Suppressor macrophage treated with lipopolysaccharide for 4 hours (primary cell): Measurements from ENCODE around the gene SH3GL3.

Experiments
- DNase-seq: peaks from one replicate; pipeline ENCODE4 v3.0.0-alpha.2; 2020

SH3GL3 gene

GRCh38 chr15:83462953-83463433 lies 15.9 kb downstream of the SH3GL3 start:
- no peak for DNase-seq

GRCh38 chr15:83470887-83471286 lies 23.7 kb downstream of the SH3GL3 start:
- DNase-seq: no peak

DNA sequence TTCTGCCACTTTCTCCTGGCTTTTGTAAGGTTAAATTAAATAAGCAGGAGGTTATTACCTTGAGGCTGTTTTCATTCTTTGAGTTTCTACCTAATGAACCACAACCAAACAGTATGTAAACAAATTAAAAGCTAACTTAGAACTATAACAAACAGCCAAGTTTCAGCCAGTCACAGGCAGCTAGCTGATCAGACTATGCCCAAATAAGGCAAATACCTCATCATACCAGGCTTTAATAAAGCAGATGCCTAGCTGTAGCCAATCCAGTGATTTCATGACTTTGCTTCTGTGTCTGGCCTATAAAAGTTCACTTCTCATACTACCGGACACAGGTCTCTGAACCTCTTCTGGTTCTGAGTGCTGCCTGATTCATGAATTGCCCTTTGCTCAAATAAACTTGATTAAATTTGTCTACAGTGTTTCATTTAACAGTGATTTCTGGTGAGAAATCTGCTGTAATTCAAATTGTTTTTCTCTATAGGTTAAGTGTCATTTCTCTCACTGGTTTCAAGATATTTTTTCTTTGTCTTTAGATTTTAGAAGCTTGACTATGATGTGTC lies 24.2 kb downstream of the SH3GL3 start:
- DNase-seq: no peak

GRCh38 chr15:83472151-83472550 lies 25.0 kb downstream of the SH3GL3 start:
- DNase-seq: no peak

GRCh38 chr15:83472797-83473196 lies 25.7 kb downstream of the SH3GL3 start:
- DNase-seq: no peak

DNA sequence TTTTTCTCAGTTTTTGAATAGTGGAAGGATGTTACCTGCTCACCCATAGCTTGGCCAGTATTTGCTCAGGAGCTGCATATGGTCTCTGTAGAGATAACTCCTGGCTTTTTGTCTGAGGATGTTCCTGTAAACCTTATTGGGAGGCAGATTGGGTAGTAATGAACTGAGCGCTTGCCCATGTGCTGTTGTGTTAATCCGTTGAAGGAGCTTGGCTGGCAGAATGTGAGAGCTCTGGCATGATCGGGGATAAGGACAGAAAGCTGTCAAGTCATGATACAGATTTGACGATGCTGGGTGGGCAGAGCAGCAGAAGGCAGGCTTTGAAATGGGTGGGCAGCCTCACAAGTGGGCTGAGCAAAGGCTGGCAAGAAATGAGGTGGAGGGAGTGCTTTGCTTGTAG lies 27.4 kb downstream of the SH3GL3 start:
- no peak for DNase-seq

- DNase-seq: no peak
Observed at GRCh38 chr15:83475551-83475950, 28.4 kb downstream of the SH3GL3 start.

DNA sequence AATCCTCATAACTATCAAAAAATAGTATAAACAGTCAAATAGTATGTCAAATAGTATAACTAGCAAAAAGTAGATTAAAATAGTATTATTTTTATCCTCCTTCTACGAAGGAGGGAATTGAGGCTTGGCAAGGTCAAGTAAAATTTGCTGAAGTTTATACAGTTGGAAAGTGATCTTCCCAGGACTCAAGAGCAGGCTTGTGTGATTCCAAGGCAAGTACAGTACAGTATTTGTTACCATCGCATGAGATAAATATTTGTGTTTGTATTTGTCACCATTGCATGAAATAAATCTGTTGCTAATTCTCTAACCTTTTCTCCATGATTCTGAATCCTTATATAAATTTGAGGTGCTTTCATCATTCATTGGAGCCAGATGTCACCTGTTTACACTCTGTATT lies 28.9 kb downstream of the SH3GL3 start:
- DNase-seq: no peak

DNA sequence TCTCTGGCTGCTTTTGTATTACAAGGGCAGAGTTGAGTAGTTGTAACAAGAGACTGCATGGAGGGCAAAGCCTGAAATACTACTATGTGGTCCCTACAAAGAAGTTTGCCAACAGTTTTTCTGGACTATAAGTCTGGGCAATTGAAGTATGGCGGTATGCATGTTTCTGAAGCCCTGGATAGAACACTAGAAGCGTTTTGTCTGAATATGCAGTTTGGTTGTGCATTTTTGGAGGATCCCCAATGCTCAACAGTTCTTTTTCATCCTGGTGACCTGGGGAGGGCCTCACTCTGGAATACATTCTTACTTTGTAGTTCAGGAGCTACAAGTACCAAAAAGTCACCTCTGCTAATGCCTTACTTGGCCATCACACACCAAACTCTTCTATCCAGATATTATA lies 29.6 kb downstream of the SH3GL3 start:
- DNase-seq: no peak

- no peak for DNase-seq
Observed at GRCh38 chr15:83477172-83477807, 30.1 kb downstream of the SH3GL3 start.

DNA sequence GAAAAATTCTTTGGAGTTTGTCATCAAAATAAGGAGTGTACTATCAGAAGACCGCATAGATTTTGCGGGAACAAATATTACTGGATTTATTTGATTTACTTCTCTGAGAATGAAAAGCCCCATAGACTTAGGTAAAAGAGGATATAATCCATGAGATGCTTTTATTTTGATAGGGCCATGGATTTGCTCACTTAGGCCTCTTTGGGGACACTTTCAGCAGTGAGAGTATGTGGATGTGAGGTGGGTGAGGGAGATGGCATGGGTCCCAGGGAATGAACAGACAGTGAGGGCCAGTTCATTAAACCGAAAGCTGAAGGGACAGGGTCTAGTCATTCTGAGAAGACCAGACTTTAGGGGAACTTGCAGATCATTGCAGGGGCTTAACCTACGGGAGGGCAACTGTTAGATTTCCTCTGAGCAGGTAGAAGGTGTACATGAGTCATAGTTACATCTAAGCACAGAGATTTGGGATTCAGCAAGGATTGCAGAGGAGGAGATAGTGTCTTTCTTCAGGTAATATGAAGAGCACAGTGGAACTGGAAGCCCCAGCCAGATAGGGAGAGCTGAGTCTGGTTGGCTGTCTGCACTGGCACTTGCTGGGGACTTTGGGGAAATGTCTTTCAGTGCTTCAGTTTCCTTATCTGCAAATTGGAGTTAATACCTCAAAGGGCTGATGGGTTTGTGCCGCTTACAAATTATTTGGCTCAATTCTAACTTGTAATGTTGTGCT lies 30.8 kb downstream of the SH3GL3 start:
- DNase-seq: no peak

GRCh38 chr15:83483612-83484011 lies 36.5 kb downstream of the SH3GL3 start:
- DNase-seq: no peak

GRCh38 chr15:83484636-83485035 lies 37.5 kb downstream of the SH3GL3 start:
- no peak for DNase-seq

DNA sequence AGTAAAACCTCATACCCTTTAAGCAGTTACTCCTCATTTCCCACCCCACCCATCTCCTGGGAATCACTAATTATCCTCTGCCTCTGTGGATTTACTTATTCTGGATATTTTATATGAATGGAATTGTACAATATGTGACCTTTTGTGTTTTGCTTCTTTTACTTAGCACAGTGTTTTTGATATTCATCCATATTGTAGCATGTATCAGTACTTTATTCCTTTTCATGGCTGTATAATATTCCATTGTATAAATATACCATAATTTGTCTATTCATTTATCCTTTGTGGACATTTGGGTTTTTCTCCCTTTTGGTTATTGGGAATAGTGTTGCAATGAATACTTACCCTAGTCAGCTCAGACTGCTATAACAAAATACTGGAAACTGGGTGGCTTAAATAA lies 39.2 kb downstream of the SH3GL3 start:
- no peak for DNase-seq

- DNase-seq: no peak
Observed at GRCh38 chr15:83487519-83487918, 40.4 kb downstream of the SH3GL3 start.

GRCh38 chr15:83489690-83490089 lies 42.5 kb downstream of the SH3GL3 start:
- DNase-seq: no peak

GRCh38 chr15:83491486-83491885 lies 44.3 kb downstream of the SH3GL3 start:
- no peak for DNase-seq

DNA sequence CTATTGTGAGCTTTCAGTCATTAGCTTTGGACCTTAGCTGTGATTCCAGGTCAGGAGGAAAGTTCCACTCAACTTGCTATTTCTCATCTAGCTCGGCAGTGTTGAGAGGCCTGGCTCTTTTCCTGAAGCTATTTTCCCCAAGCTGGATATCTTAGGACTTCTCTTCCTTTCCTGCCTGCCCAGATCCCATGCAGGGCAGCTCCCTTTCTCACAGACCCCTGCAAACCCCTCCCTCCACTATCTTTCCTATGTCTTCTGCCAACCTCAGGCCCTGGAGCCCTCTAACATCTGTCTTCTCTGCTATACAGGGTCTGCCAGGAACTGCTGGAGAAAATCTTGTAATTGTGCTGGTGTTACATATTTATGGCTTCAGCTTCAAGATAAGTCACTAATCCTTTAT lies 49.6 kb downstream of the SH3GL3 start:
- no peak for DNase-seq

GRCh38 chr15:83498374-83498773 lies 51.2 kb downstream of the SH3GL3 start:
- DNase-seq: no peak

- no peak for DNase-seq
Observed at GRCh38 chr15:83498801-83499200, 51.7 kb downstream of the SH3GL3 start.

GRCh38 chr15:83499476-83499875 lies 52.3 kb downstream of the SH3GL3 start:
- no peak for DNase-seq

GRCh38 chr15:83503595-83504364 lies 56.6 kb downstream of the SH3GL3 start:
- DNase-seq: no peak

- DNase-seq: no peak
Observed at GRCh38 chr15:83504365-83504764, 57.2 kb downstream of the SH3GL3 start.

- DNase-seq: no peak
Observed at GRCh38 chr15:83510001-83510400, 62.9 kb downstream of the SH3GL3 start.
